ENCODE results near the gene C1orf159. TPM values are rescaled to one million over a fixed set of nuclear protein-coding genes. Genes with fewer than 3 reads are reported as not detected.

Gene C1orf159
- total and polyA plus RNA-seq, 12 donors, result 0.55 to 54.3 (median 11.3) TPM

GRCh38 chr1:1051127-1051810 is 64.6 kb downstream of the C1orf159 start:
- Histone ChIP-seq H3K4me3 (no peak overlapping the region), H3K27me3 (no peaks in the 10 kb centered on the region), H3K36me3 (replicated peaks in 1 of 2) (no peaks in the 10 kb centered on the region), H3K4me1 (replicated peaks in 1 of 2) (no peaks in the 10 kb centered on the region), H3K9me3 (replicated peaks in 1 of 3) (no peaks in the 10 kb centered on the region), H3K27ac (no peak overlapping the region)
- 85 to 91% (median 89%) methylated on average over 12 to 46 of the region's 46 CpGs for WGBS, 4 donors
- TF ChIP-seq POLR2A (IDR thresholded peaks at IDR 0.05), result no peak
- no peak for TF ChIP-seq CTCF (IDR thresholded peaks at IDR 0.05)
- no peak for DNase-seq
- intact Hi-C loops (cut with DNase I), result no loop called here

DNA sequence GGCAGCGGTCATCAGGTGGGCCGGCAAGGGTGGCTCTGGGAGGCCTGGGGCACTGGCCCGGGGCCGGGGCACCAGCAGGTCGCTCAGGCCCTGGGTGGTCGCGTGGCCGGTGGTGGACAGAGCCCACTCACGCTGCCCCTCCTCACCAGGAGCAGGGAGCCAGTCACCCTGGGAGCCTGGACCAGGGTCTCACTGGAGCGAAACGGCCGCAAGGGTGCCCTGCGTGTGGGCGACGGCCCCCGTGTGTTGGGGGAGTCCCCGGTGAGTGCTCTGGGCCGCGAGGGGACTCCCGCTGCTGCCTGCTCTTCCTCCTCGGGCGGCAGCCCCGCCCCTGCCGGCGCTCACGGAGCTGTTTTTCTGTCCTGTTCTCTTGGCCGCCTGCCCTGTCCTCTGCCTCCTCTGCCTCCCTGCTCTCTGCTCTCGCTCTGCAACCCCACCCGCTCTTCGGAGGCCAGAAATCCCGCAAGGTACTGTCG is 65.3 kb downstream of the C1orf159 start:
- Histone ChIP-seq H3K4me3 (no peak overlapping the region), H3K4me1 (replicated peaks in 1 of 2) (no peaks in the 10 kb centered on the region), H3K36me3 (replicated peaks in 1 of 2) (no peaks in the 10 kb centered on the region), H3K9me3 (replicated peaks in 1 of 3) (no peaks in the 10 kb centered on the region), H3K27ac (no peak overlapping the region), H3K27me3 (no peaks in the 10 kb centered on the region)
- intact Hi-C loops (cut with DNase I), result no loop called here
- TF ChIP-seq POLR2A (IDR thresholded peaks at IDR 0.05), result no peak
- TF ChIP-seq CTCF (IDR thresholded peaks at IDR 0.05), result no peak
- DNase-seq, result no peak
- 87 to 92% (median 90%) methylated on average over 18 to 32 of the region's 32 CpGs for WGBS, 4 donors

DNA sequence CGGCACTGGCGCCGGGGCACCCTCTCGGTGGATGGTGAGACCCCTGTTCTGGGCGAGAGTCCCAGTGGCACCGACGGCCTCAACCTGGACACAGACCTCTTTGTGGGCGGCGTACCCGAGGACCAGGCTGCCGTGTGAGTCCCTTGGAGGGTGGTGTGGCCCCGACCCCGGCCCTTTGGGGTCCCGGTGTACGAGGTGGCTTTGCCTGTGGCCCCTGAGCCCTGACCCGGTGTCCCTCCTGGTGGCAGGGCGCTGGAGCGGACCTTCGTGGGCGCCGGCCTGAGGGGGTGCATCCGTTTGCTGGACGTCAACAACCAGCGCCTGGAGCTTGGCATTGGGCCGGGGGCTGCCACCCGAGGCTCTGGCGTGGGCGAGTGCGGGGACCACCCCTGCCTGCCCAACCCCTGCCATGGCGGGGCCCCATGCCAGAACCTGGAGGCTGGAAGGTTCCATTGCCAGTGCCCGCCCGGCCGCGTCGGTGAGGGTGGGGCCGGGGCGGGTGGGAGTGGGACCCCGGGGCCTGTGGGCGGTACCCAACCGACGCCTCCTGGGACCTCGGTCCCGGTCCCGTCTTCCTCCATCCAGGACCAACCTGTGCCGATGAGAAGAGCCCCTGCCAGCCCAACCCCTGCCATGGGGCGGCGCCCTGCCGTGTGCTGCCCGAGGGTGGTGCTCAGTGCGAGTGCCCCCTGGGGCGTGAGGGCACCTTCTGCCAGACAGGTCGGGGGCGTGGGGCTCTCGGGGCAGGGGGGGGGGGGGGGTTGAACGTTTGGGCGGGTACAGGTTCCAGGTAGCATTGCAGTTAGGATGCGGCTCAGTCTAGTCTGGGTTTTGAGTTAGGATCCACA is 66.3 kb downstream of the C1orf159 start:
- Histone ChIP-seq H3K27me3 (no peaks in the 10 kb centered on the region), H3K4me3 (no peak overlapping the region), H3K36me3 (replicated peaks in 1 of 2) (no peaks in the 10 kb centered on the region), H3K9me3 (replicated peaks in 1 of 3) (no peaks in the 10 kb centered on the region), H3K4me1 (replicated peaks in 1 of 2) (no peaks in the 10 kb centered on the region), H3K27ac (no peak overlapping the region)
- intact Hi-C loops (cut with DNase I), result no loop called here
- TF ChIP-seq CTCF (IDR thresholded peaks at IDR 0.05) (no peak), POLR2A (IDR thresholded peaks at IDR 0.05) (no peak)
- DNase-seq, result no peak
- 72 to 89% (median 85%) methylated on average over 5 to 57 of the region's 57 CpGs for WGBS, 4 donors

DNA sequence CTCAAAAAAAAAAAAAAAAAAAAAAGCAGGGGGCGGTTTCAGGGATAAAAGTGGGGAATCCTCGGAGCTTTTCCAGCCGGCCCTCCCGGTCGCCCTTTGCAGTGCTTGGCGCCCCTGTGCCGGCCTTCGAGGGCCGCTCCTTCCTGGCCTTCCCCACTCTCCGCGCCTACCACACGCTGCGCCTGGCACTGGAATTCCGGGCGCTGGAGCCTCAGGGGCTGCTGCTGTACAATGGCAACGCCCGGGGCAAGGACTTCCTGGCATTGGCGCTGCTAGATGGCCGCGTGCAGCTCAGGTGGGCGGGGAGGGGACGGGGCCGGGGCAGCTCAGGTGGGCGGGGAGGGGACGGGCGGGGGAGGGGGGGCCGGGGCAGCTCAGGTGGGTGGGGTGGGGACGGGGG is 67.1 kb downstream of the C1orf159 start:
- intact Hi-C loops (cut with DNase I), result no loop called here
- 80 to 89% (median 85%) methylated on average over 11 to 25 of the region's 28 CpGs for WGBS, 4 donors
- no peak for DNase-seq
- no peak overlapping the region for H3K4me3 ChIP-seq
- H3K36me3 ChIP-seq (replicated peaks in 1 of 2), result no peaks in the 10 kb centered on the region
- H3K27me3 ChIP-seq, result no peaks in the 10 kb centered on the region
- no peak for TF ChIP-seq CTCF (IDR thresholded peaks at IDR 0.05)
- TF ChIP-seq POLR2A (IDR thresholded peaks at IDR 0.05), result no peak
- no peaks in the 10 kb centered on the region for H3K4me1 ChIP-seq (replicated peaks in 1 of 2)
- no peak overlapping the region for H3K27ac ChIP-seq
- H3K9me3 ChIP-seq (replicated peaks in 1 of 3), result no peaks in the 10 kb centered on the region
